Cardiac muscle cell (in vitro differentiated cells and primary cell): ENCODE data around the gene APBB3. TPM values are rescaled to one million over a fixed set of nuclear protein-coding genes. Genes with fewer than 3 reads are reported as not detected.
A peak's percentile ranks its signal among the peaks of the same experiment; 100 is the strongest.

Experiments
- DNase-seq, 2 donors: peaks; one replicate each; pipeline versions ENCODE4 v3.0.0 to v3.0.0-alpha.2; 2010 to 2017; ENCODE audit warnings: low read depth in 1 of 2, low spot score in 1 of 2
- H3K27ac ChIP-seq: fragments of 200-600 bp; sonication (generic); 2 replicates; pipeline ENCODE4 v1.5.1; 2016
- H3K27me3 ChIP-seq: fragments of 200-600 bp; sonication (generic); 2 replicates; pipeline ENCODE4 v1.6.0; 2016; ENCODE audit warnings: control low read depth
- H3K36me3 ChIP-seq: fragments of 200-600 bp; sonication (generic); 2 replicates; pipeline ENCODE4 v1.5.1; 2016; ENCODE audit warnings: control low read depth
- H3K4me1 ChIP-seq: fragments of 200-600 bp; sonication (generic); 2 replicates; pipeline ENCODE4 v1.8.1; 2017; ENCODE audit warnings: low read depth, mild to moderate bottlenecking, mixed run types
- H3K4me3 ChIP-seq: fragments of 200-600 bp; sonication (generic); 2 replicates; pipeline ENCODE4 v1.5.1; 2016; ENCODE audit warnings: mild to moderate bottlenecking
- H3K9me3 ChIP-seq: fragments of 200-600 bp; sonication (generic); 2 replicates; pipeline ENCODE4 v1.5.1; 2017; ENCODE audit warnings: low read depth, mild to moderate bottlenecking, control low read depth
- polyA plus RNA-seq: library from polyadenylated mRNA; unstranded; fragments of >200 nt; fragmentation: Nextera tagmentation; extraction: Ambion mirVana; gene quantifications from 2 replicates; pipeline ENCODE4 v1.2.1, GENCODE V29; 2016
- total RNA-seq: library from RNA; depleted of rRNA; stranded (reverse); fragments of >200 nt; gene quantifications from 2 replicates; pipeline ENCODE4 v1.2.3, GENCODE V29; 2016
- TF ChIP-seq, protein P1 (sequence below): IDR thresholded peaks from 2 replicates; pipeline ENCODE4 v1.5.1; 2012; ENCODE audit warnings: low read depth, mild to moderate bottlenecking, low read length

The APBB3 gene
- total and polyA plus RNA-seq, 2 experiments from 2014 or later, result 45.4 to 61.8 TPM

- TF ChIP-seq, protein P1, sequence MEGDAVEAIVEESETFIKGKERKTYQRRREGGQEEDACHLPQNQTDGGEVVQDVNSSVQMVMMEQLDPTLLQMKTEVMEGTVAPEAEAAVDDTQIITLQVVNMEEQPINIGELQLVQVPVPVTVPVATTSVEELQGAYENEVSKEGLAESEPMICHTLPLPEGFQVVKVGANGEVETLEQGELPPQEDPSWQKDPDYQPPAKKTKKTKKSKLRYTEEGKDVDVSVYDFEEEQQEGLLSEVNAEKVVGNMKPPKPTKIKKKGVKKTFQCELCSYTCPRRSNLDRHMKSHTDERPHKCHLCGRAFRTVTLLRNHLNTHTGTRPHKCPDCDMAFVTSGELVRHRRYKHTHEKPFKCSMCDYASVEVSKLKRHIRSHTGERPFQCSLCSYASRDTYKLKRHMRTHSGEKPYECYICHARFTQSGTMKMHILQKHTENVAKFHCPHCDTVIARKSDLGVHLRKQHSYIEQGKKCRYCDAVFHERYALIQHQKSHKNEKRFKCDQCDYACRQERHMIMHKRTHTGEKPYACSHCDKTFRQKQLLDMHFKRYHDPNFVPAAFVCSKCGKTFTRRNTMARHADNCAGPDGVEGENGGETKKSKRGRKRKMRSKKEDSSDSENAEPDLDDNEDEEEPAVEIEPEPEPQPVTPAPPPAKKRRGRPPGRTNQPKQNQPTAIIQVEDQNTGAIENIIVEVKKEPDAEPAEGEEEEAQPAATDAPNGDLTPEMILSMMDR, result no peak
- Histone ChIP-seq H3K4me3 (no peak overlapping the region), H3K4me1 (peaks cover 19% of the 10 kb centered on the region), H3K27ac (no peak overlapping the region), H3K9me3 (no peaks in the 10 kb centered on the region), H3K36me3 (peaks cover 18% of the 10 kb centered on the region), H3K27me3 (no peaks in the 10 kb centered on the region)
- no peak for DNase-seq
Observed at GRCh38 chr5:140551872-140552271, 12.5 kb downstream of the APBB3 start.

- Histone ChIP-seq H3K27ac (peak overlapping the region; percentile 66), H3K4me1 (peaks cover 14% of the 10 kb centered on the region), H3K9me3 (no peaks in the 10 kb centered on the region), H3K4me3 (no peak overlapping the region), H3K36me3 (peaks cover 18% of the 10 kb centered on the region), H3K27me3 (no peaks in the 10 kb centered on the region)
- TF ChIP-seq, protein P1, result no peak
- no peak for DNase-seq
Observed at GRCh38 chr5:140550147-140551079, 14.0 kb downstream of the APBB3 start.

- peak overlapping the region; percentile 66 for H3K27ac ChIP-seq
- H3K4me1 ChIP-seq, result peaks cover 14% of the 10 kb centered on the region
- peaks cover 18% of the 10 kb centered on the region for H3K36me3 ChIP-seq
- peak; percentile 28 to 66 for DNase-seq
- no peak overlapping the region for H3K4me3 ChIP-seq
- TF ChIP-seq, protein P1, result no peak
- H3K9me3 ChIP-seq, result no peaks in the 10 kb centered on the region
- no peaks in the 10 kb centered on the region for H3K27me3 ChIP-seq
Observed at GRCh38 chr5:140549237-140550144, 14.9 kb downstream of the APBB3 start.

DNA sequence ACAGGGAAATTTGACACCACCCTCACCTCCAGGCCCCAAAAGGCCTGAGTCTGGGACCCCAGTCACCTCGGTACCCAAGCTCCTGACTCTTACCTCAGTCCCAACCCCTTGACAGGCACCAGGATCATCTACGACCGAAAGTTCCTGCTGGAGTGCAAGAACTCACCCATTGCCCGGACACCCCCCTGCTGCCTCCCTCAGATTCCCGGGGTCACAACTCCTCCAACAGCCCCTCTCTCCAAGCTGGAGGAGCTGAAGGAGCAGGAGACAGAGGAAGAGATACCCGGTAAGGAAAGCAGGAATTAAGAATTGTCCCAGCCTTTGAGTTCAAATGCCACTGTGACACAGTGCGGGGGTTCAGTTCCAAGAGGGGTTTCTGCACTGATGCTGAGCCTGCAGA, 15.6 kb downstream of the APBB3 start:
- TF ChIP-seq, protein P1, result no peak
- Histone ChIP-seq H3K4me3 (no peak overlapping the region), H3K27ac (peak overlapping the region; percentile 66), H3K9me3 (no peaks in the 10 kb centered on the region), H3K36me3 (peaks cover 18% of the 10 kb centered on the region), H3K4me1 (peaks cover 14% of the 10 kb centered on the region), H3K27me3 (no peaks in the 10 kb centered on the region)
- no peak for DNase-seq

DNA sequence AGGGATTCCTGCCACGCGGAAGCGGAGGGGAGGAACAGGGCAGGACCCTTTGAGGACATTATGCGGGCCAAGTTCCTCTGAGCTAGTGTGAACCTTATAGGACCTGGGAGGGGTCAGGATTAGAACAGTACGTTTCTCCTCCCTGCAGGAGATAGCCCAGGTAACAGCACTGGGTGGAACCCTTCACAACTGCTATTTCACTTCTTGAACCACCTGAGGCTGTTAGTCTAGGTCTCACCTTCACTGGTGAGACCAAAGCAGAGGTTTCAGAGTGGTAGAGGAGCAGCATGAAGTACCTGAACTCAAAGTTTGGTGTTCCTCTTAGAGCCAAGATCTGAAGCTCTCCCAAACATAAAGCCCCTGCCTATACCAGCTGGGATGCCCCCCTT, 16.1 kb downstream of the APBB3 start:
- Histone ChIP-seq H3K9me3 (no peaks in the 10 kb centered on the region), H3K27me3 (no peaks in the 10 kb centered on the region), H3K36me3 (peaks cover 19% of the 10 kb centered on the region), H3K4me1 (peaks cover 14% of the 10 kb centered on the region), H3K4me3 (peak overlapping the region; percentile 25), H3K27ac (peak overlapping the region; percentile 75)
- TF ChIP-seq, protein P1, result no peak
- no peak for DNase-seq
